HepG2 (cell line): Measurements from ENCODE around the gene HKDC1. TPM values are rescaled to one million over a fixed set of nuclear protein-coding genes. Genes with fewer than 3 reads are reported as not detected.
A peak's percentile ranks its signal among the peaks of the same experiment; 100 is the strongest.

Experiments used
- ATAC-seq: fragments of 200-7000 bp; cut with Tn5 transposase; 3 replicates; pipeline ENCODE4 v1.9.1; 2020; ENCODE audit warnings: mild to moderate bottlenecking, moderate library complexity
- BruUV-seq: library from RNA; stranded (reverse); fragments of 400-500 nt; replicated peaks from 2 replicates; lab custom pipeline; 2021; lab: Mats Ljungman, UMichigan
- CTCF ChIA-PET: fragments of 300-600 bp; formaldehyde crosslinking; extraction: SDS; loops from one replicate; lab custom pipeline; 2021; ENCODE audit warnings: low total read pairs, inconsistent platforms, low intra/inter-chr PET ratio; lab: Yijun Ruan, JAX
- POLR2A ChIA-PET: fragments of 350-600 bp; sonication (Branson Sonifier 250); formaldehyde crosslinking; loops from one replicate; lab custom pipeline; 2020; ENCODE audit warnings: antibody characterized with exemption, inconsistent platforms; lab: Yijun Ruan, JAX
- DNase-seq: peaks from one replicate; pipeline ENCODE4 v3.0.0-alpha.2; 2015; ENCODE audit warnings: low spot score
- FAIRE-seq: peaks from 3 replicates; lab custom pipeline; 2011; peaks lifted over from hg19 to GRCh38; lab: Jason Lieb, UNC
- H2AFZ ChIP-seq: one replicate; pipeline ENCODE4 v1.6.1; 2011; ENCODE audit warnings: low read length, inconsistent platforms
- H3K27ac ChIP-seq: fragments of 300-600 bp; 3 replicates; pipeline ENCODE4 v1.8.0; 2011; ENCODE audit warnings: mixed run types, mild to moderate bottlenecking, mixed read lengths, low read length, inconsistent platforms; ENCODE audit not compliant: insufficient read depth; ENCODE audit errors: extremely low read length
- H3K27me3 ChIP-seq, 2 experiments: fragments of 200-600 bp in 1 of 2; 2 replicates in 1 of 2; 3 replicates in 1 of 2; pipeline versions ENCODE4 v1.6.0 to v1.8.0; 2011; ENCODE audit warnings: low read length in 2 of 2, mild to moderate bottlenecking in 2 of 2, moderate library complexity in 2 of 2, inconsistent platforms in 1 of 2; ENCODE audit not compliant: insufficient read depth in 2 of 2, control insufficient read depth in 1 of 2
- H3K36me3 ChIP-seq, 2 experiments: fragments of 200-600 bp in 1 of 2; replicated peaks in 1 of 2; 2 replicates in 1 of 2; 3 replicates in 1 of 2; pipeline versions ENCODE4 v1.5.1 to v1.8.0; 2011; ENCODE audit warnings: low read length in 2 of 2, inconsistent platforms in 1 of 2; ENCODE audit not compliant: insufficient read depth in 2 of 2, control insufficient read depth in 1 of 2
- H3K4me1 ChIP-seq: 2 replicates; pipeline ENCODE4 v1.5.1; 2012; ENCODE audit warnings: low read length, inconsistent platforms; ENCODE audit not compliant: insufficient read depth
- H3K4me2 ChIP-seq: 2 replicates; pipeline ENCODE4 v1.6.0; 2011; ENCODE audit warnings: low read depth, low read length, inconsistent platforms
- H3K4me3 ChIP-seq, 3 experiments: fragments of 200-600 bp in 1 of 3; sonication (generic), shearing (Covaris generic) in 1 of 3; replicated peaks in 1 of 3; 2 replicates each; pipeline ENCODE4 v1.5.1; 2011 to 2016; ENCODE audit warnings: low read length in 3 of 3, inconsistent platforms in 2 of 3, low read depth in 2 of 3, mild to moderate bottlenecking in 2 of 3, control low read depth in 1 of 3, mixed read lengths in 1 of 3; ENCODE audit not compliant: insufficient read depth in 1 of 3
- H3K79me2 ChIP-seq: one replicate; pipeline ENCODE4 v1.6.1; 2011; ENCODE audit warnings: low read length, inconsistent platforms; ENCODE audit not compliant: insufficient read depth
- H3K9ac ChIP-seq: 2 replicates; pipeline ENCODE4 v1.6.0; 2011; ENCODE audit warnings: mild to moderate bottlenecking, low read depth, low read length, inconsistent platforms; ENCODE audit not compliant: insufficient read depth
- H3K9me3 ChIP-seq: 2 replicates; pipeline ENCODE4 v1.5.1; 2012; ENCODE audit warnings: mild to moderate bottlenecking, low read length
- H4K20me1 ChIP-seq: 2 replicates; pipeline ENCODE4 v1.6.0; 2011; ENCODE audit warnings: inconsistent platforms, mild to moderate bottlenecking, low read length, moderate library complexity; ENCODE audit not compliant: insufficient read depth
- ATF7 ChIP-seq, 2 experiments: fragments of 450-650 bp in 1 of 2; sonication (generic) in 1 of 2; formaldehyde crosslinking in 1 of 2; IDR thresholded peaks; 2 replicates each; pipeline versions ENCODE4 v1.4.0 to v1.6.1; 2016 to 2020; ENCODE audit warnings: antibody characterized with exemption in 1 of 2, mild to moderate bottlenecking in 1 of 2, missing genetic modification reagents in 1 of 2
- CBX5 ChIP-seq: sonication (generic); formaldehyde crosslinking; IDR thresholded peaks from 2 replicates; pipeline ENCODE4 v1.4.0; 2020; ENCODE audit warnings: missing genetic modification reagents, borderline replicate concordance
- CEBPB ChIP-seq: IDR thresholded peaks from 2 replicates; pipeline ENCODE4 v1.6.1; 2011; ENCODE audit warnings: low read depth, low read length, improper control_type of control experiment, borderline replicate concordance
- CEBPG ChIP-seq: IDR thresholded peaks from 2 replicates; pipeline ENCODE4 v1.6.1; 2016
- FOSL2 ChIP-seq: sonication (generic); formaldehyde crosslinking; IDR thresholded peaks from 2 replicates; pipeline ENCODE4 v1.4.0; 2020; ENCODE audit warnings: missing genetic modification reagents
- IKZF1 ChIP-seq: fragments of 450-650 bp; IDR thresholded peaks from 2 replicates; pipeline ENCODE4 v1.7.1; 2016
- JUND ChIP-seq: sonication (generic); formaldehyde crosslinking; IDR thresholded peaks from 2 replicates; pipeline ENCODE4 v1.8.0; 2022; ENCODE audit warnings: mild to moderate bottlenecking, missing genetic modification reagents
- KDM2A ChIP-seq: sonication (generic); formaldehyde crosslinking; IDR thresholded peaks from 2 replicates; pipeline ENCODE4 v1.4.0; 2020; ENCODE audit warnings: low read depth, missing genetic modification reagents, borderline replicate concordance
- RXRA ChIP-seq: sonication (generic); formaldehyde crosslinking; IDR thresholded peaks from 2 replicates; pipeline ENCODE4 v1.5.1; 2020; ENCODE audit warnings: missing genetic modification reagents
- SP2 ChIP-seq: sonication (generic); formaldehyde crosslinking; IDR thresholded peaks from 2 replicates; pipeline ENCODE4 v1.5.1; 2020; ENCODE audit warnings: mild to moderate bottlenecking, missing genetic modification reagents
- SRY ChIP-seq: sonication (generic); formaldehyde crosslinking; IDR thresholded peaks from 2 replicates; pipeline ENCODE4 v1.8.0; 2022; ENCODE audit warnings: mild to moderate bottlenecking, missing genetic modification reagents
- YEATS2 ChIP-seq: sonication (generic); formaldehyde crosslinking; IDR thresholded peaks from 2 replicates; pipeline ENCODE4 v1.4.0; 2020; ENCODE audit warnings: missing genetic modification reagents, borderline replicate concordance
- ZKSCAN1 ChIP-seq: fragments of 150-350 bp; IDR thresholded peaks from 2 replicates; pipeline ENCODE4 v1.6.1; 2014; ENCODE audit warnings: low read length
- ZNF138 ChIP-seq: sonication (generic); formaldehyde crosslinking; IDR thresholded peaks from 2 replicates; pipeline ENCODE4 v1.5.0; 2020; ENCODE audit warnings: mild to moderate bottlenecking, low read depth, missing genetic modification reagents
- ZNF383 ChIP-seq: sonication (generic); formaldehyde crosslinking; IDR thresholded peaks from 2 replicates; pipeline ENCODE4 v1.4.0; 2020; ENCODE audit warnings: missing genetic modification reagents, mild to moderate bottlenecking, borderline replicate concordance
- ZNF496 ChIP-seq: sonication (generic); formaldehyde crosslinking; IDR thresholded peaks from 2 replicates; pipeline ENCODE4 v1.8.1; 2023; ENCODE audit warnings: mild to moderate bottlenecking, moderate library complexity, missing genetic modification reagents; ENCODE audit not compliant: insufficient replicate concordance
- ZNF563 ChIP-seq: sonication (generic); formaldehyde crosslinking; IDR thresholded peaks from 2 replicates; pipeline ENCODE4 v1.8.0; 2022; ENCODE audit warnings: mild to moderate bottlenecking, moderate library complexity, missing genetic modification reagents
- ZNF720 ChIP-seq: sonication (generic); formaldehyde crosslinking; IDR thresholded peaks from 2 replicates; pipeline ENCODE4 v1.4.0; 2020; ENCODE audit warnings: missing genetic modification reagents
- WGBS: methylation state at CpG from one replicate; pipeline ENCODE4 v1.1.6; 2017; ENCODE audit warnings: low lambda C conversion rate; 5-methylcytosine and 5-hydroxymethylcytosine counted together
- in situ Hi-C: cut with HindIII; loops from 2 replicates; pipeline ENCODE4 v1.10.0; 2017; ENCODE audit warnings: low pct_unique_long_range_greater_than_20kb; ENCODE audit not compliant: extremely low pct_ligation_motif_present
- intact Hi-C: fragments of 100-400 bp; cut with micrococcal nuclease; formaldehyde crosslinking; loops from one replicate; pipeline ENCODE4 v1.10.0; 2022; ENCODE audit not compliant: unreplicated experiment
- polyA plus RNA-seq, 8 experiments: library from polyadenylated mRNA; depleted of rRNA in 3 of 8; stranded (reverse) in 7 of 8; unstranded in 1 of 8; fragments of >200 nt; fragmentation: Illumina TruSeq in 4 of 8; extraction: Trizol in 4 of 8; gene quantifications; 2 replicates each; pipeline versions ENCODE4 v1.2.1 to v1.2.3, GENCODE V29; 2011 to 2016; ENCODE audit warnings: low read depth in 4 of 8, missing spikeins in 1 of 8, mixed read lengths in 1 of 8; ENCODE audit not compliant: insufficient read depth in 1 of 8
- total RNA-seq, 5 experiments: library from RNA; depleted of rRNA; stranded (reverse); fragments of >200 nt; fragmentation: Illumina TruSeq; extraction: Trizol; gene quantifications; 2 replicates each; pipeline ENCODE4 v1.2.3, GENCODE V29; 2016; ENCODE audit warnings: low read depth in 1 of 5
- TF ChIP-seq, protein P1 (sequence below): sonication (generic); formaldehyde crosslinking; IDR thresholded peaks from 2 replicates; pipeline ENCODE4 v1.4.0; 2020; ENCODE audit warnings: missing genetic modification reagents, mild to moderate bottlenecking, borderline replicate concordance

Gene HKDC1
- total and polyA plus RNA-seq, 2 of the 13 experiments (the other 11 are each of a cell fraction or from before 2014, with no cell fraction given): 8.1 to 12.4 TPM

GRCh38 chr10:69269761-69270160, 49.6 kb downstream of the HKDC1 start:
- Histone ChIP-seq H3K4me3 (no peak overlapping the region), H3K79me2 (no peaks in the 10 kb centered on the region), H3K4me1 (peaks cover 7% of the 10 kb centered on the region; the same call in 1 of the 2 replicates), H3K9me3 (no peaks in the 10 kb centered on the region), H3K27ac (no peak overlapping the region), H3K36me3 (no peaks in the 10 kb centered on the region), H3K9ac (no peak overlapping the region), H3K4me2 (no peak overlapping the region), H4K20me1 (no peaks in the 10 kb centered on the region), H2AFZ (no peak overlapping the region), H3K27me3 (no peaks in the 10 kb centered on the region; a peak in 1 of 5 replicates)
- intact Hi-C loops (no loop called here), in situ Hi-C loops (no loop called here)
- ATAC-seq (no peak), DNase-seq (no peak), FAIRE-seq (no peak)
- BruUV-seq: no TSS peak
- WGBS: 36% methylated on average over 2 of the region's 2 CpGs
- ChIA-PET POLR2A (no interaction called here), CTCF (no interaction called here)
- TF ChIP-seq FOSL2 (CRISPR knock-in tag): no peak
- TF ChIP-seq CEBPB: peak; percentile 77
- no peak for TF ChIP-seq ZKSCAN1
- TF ChIP-seq CBX5 (CRISPR knock-in tag): no peak
- no peak for TF ChIP-seq KDM2A (CRISPR knock-in tag)
- peak; percentile 29; the same call in 1 of the 2 replicates for TF ChIP-seq ATF7 (IDR thresholded peaks at IDR 0.05)
- no peak for TF ChIP-seq ATF7 (CRISPR knock-in tag; IDR thresholded peaks at IDR 0.05)
- TF ChIP-seq CEBPG (CRISPR knock-in tag): peak; percentile 26; the same call in 1 of the 2 replicates
- TF ChIP-seq, all 625 proteins: peak for 3

- Histone ChIP-seq H2AFZ (no peak overlapping the region), H3K4me3 (no peak overlapping the region), H3K9me3 (no peaks in the 10 kb centered on the region), H4K20me1 (no peaks in the 10 kb centered on the region), H3K9ac (no peak overlapping the region), H3K4me2 (no peak overlapping the region), H3K36me3 (no peaks in the 10 kb centered on the region), H3K79me2 (no peaks in the 10 kb centered on the region), H3K27me3 (no peaks in the 10 kb centered on the region; a peak in 1 of 5 replicates), H3K27ac (no peak overlapping the region), H3K4me1 (peaks cover 7% of the 10 kb centered on the region; the same call in 1 of the 2 replicates)
- no peak for DNase-seq
- no TSS peak for BruUV-seq
- 58% methylated on average over 3 of the region's 3 CpGs for WGBS
- intact Hi-C loops (no loop called here), in situ Hi-C loops (no loop called here)
- POLR2A ChIA-PET: no interaction called here
- no peak for FAIRE-seq
- CTCF ChIA-PET: no interaction called here
- ATAC-seq: no peak
- TF ChIP-seq SP2 (CRISPR knock-in tag) (no peak), ZNF383 (no peak), ZNF720 (CRISPR knock-in tag) (no peak), ZNF138 (no peak), ZNF563 (CRISPR knock-in tag) (no peak), SRY (CRISPR knock-in tag) (no peak), IKZF1 (no peak), YEATS2 (no peak), ZNF496 (CRISPR knock-in tag) (no peak), RXRA (no peak), JUND (CRISPR knock-in tag) (no peak)
- TF ChIP-seq, protein P1, sequence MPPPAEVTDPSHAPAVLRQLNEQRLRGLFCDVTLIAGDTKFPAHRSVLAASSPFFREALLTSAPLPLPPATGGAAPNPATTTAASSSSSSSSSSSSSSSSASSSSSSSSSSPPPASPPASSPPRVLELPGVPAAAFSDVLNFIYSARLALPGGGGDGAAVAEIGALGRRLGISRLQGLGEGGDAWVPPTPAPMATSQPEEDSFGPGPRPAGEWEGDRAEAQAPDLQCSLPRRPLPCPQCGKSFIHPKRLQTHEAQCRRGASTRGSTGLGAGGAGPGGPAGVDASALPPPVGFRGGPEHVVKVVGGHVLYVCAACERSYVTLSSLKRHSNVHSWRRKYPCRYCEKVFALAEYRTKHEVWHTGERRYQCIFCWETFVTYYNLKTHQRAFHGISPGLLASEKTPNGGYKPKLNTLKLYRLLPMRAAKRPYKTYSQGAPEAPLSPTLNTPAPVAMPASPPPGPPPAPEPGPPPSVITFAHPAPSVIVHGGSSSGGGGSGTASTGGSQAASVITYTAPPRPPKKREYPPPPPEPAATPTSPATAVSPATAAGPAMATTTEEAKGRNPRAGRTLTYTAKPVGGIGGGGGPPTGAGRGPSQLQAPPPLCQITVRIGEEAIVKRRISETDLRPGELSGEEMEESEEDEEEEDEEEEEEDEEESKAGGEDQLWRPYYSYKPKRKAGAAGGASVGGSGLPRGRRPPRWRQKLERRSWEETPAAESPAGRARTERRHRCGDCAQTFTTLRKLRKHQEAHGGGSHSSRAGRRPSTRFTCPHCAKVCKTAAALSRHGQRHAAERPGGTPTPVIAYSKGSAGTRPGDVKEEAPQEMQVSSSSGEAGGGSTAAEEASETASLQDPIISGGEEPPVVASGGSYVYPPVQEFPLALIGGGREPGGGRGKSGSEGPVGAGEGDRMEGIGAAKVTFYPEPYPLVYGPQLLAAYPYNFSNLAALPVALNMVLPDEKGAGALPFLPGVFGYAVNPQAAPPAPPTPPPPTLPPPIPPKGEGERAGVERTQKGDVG (CRISPR knock-in tag): no peak
Observed at GRCh38 chr10:69270990-69271389, 50.9 kb downstream of the HKDC1 start.
